ENCODE measurements around the gene AP3D1.
"Not testable (repeated sequence)": the region's sequence is repeated elsewhere in the genome, so short reads cannot be mapped to it uniquely, and the experiment has no call there.

GRCh38 chr19:2200624-2201294 lies 49.4 kb upstream of the AP3D1 start:
- TF ChIP-seq CTCF, POLR2A (IDR thresholded peaks at IDR 0.05): not testable (repeated sequence)
